Gastrocnemius medialis (tissue), 4 donors: Measurements from ENCODE around the gene RAB44.

Experiments used
- POLR2A ChIP-seq, 2 donors: fragments of 450-650 bp; IDR thresholded peaks; one replicate each; pipeline ENCODE4 v1.6.1; 2017; ENCODE audit warnings: antibody characterized with exemption in 2 of 2, mild to moderate bottlenecking in 2 of 2, moderate library complexity in 2 of 2
- TF ChIP-seq, protein P1 (sequence below), 5 experiments: fragments of 450-650 bp in 3 of 5; fragments of 200-600 bp in 2 of 5; sonication (generic) in 2 of 5; IDR thresholded peaks in 4 of 5; conservative IDR thresholded peaks in 1 of 5; 1 replicate in 4 of 5; 2 replicates in 1 of 5; pipeline ENCODE4 v1.5.1; 2016 to 2019; ENCODE audit warnings: antibody characterized with exemption in 5 of 5, mild to moderate bottlenecking in 3 of 5, moderate library complexity in 3 of 5

DNA sequence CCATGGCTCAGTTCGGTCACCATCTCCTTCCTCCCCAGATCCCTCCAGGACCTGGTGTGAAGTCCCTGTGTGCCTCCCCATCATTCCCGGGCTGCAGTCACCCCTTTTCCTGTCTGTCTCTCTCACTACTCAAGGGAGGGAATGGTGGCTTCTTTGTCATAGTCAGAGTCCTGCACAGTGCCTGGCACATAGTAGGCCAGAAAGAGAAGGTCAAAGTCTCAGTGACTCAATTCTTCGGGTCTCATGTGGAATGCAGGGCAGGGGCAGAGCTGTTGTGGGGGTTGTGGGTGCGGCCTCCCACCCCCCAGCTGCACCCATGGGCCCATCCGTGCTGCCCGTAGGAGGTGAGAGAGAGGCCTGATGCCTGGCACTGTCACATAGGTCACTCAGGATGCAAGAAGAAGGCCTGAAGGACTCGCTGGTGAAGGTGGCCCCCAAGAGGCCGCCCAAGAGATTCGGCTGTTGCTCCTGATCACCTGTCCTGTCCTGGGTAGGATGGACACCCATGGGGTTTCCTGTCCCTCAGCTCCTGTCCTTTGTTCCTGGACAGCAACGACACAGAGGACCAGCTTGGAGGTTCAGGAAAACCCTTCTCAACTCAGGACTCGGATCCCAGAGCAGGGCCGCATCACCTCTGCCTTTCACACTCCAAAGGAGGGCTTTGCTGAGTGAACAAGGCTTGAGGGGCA lies 34.1 kb downstream of the RAB44 start:
- TF ChIP-seq, protein P1, sequence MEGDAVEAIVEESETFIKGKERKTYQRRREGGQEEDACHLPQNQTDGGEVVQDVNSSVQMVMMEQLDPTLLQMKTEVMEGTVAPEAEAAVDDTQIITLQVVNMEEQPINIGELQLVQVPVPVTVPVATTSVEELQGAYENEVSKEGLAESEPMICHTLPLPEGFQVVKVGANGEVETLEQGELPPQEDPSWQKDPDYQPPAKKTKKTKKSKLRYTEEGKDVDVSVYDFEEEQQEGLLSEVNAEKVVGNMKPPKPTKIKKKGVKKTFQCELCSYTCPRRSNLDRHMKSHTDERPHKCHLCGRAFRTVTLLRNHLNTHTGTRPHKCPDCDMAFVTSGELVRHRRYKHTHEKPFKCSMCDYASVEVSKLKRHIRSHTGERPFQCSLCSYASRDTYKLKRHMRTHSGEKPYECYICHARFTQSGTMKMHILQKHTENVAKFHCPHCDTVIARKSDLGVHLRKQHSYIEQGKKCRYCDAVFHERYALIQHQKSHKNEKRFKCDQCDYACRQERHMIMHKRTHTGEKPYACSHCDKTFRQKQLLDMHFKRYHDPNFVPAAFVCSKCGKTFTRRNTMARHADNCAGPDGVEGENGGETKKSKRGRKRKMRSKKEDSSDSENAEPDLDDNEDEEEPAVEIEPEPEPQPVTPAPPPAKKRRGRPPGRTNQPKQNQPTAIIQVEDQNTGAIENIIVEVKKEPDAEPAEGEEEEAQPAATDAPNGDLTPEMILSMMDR (IDR thresholded peaks at IDR 0.05 in 4 of 5, conservative IDR thresholded peaks at IDR 0.05 in 1 of 5): no peak
- TF ChIP-seq POLR2A (IDR thresholded peaks at IDR 0.05): no peak
